ENCODE measurements around the gene PPARG.

DNA sequence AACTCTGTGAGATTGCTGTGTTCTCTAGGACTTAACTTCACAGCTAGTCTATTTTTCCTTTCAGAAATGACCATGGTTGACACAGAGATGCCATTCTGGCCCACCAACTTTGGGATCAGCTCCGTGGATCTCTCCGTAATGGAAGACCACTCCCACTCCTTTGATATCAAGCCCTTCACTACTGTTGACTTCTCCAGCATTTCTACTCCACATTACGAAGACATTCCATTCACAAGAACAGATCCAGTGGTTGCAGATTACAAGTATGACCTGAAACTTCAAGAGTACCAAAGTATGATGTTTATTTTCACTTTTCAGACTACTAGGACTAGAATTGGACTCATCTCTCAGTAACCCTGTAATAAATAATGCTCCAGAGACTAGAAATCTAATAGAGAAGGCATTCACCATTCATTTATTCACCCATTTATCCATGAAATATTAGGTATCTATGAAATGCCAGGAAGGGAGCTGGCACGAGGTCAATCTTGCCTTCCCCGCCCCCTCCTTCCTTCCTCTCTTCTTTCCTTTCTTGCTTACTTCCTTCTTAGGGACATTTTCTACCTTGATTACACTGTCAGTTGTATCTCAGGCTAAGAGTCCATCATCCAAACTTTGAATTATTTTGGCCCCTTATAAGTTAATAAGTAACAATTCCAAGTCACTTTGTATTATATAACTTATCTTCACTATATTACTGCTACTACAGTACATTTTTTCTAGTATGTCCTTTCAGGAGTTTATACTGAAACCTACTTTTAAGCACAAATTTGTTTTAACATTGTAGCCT is 91.0 kb downstream of the PPARG start:
- TF ChIP-seq POLR2A (IDR thresholded peaks at IDR 0.05) = no peak
- TF ChIP-seq CTCF (IDR thresholded peaks at IDR 0.05) = no peak

Measured in Peyer's patch (tissue), 4 donors.